Kidney capillary endothelial cell (primary cell): ENCODE data around the gene B4GALNT4.
"Not testable (repeated sequence)": the region's sequence is repeated elsewhere in the genome, so short reads cannot be mapped to it uniquely, and the experiment has no call there.

Experiments
- DNase-seq: peaks from one replicate; pipeline ENCODE4 v3.0.0-alpha.2; 2018; ENCODE audit warnings: low spot score

Gene B4GALNT4

DNA sequence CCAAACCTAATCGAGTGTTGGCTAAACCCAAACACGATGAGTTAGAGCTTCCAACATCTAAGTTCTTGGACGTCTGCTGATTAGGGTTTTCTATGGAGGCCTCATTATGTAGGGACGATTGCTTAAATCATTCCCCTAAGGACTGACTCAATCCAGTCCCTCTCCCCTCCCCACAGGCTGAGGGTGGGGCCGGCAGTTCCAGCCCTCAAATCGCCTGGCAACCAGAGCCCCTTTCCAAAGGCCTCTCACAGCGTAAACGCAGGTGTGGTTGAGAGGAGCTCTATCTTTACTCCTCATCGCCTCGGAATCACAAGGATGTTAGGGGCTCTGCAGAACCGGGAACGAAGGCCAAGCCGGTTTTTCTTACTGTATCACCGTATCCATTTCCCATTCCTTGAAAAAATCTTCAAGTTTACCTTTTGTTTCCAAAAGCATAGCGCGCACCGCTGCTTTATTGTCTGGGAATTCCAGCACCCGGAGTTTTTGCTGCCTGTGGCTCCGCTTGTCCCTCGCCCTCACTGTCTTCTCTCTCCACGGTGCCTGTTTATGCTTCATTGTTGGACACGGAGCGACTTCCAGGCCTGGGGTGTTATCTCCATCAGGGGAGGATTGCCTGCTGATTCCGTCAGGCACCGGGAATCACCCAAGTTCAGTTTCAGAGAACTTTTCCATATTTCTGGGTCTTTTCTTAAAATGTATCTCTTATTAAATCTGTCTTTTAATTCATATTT is 34.9 kb upstream of the B4GALNT4 start:
- DNase-seq: no peak

DNA sequence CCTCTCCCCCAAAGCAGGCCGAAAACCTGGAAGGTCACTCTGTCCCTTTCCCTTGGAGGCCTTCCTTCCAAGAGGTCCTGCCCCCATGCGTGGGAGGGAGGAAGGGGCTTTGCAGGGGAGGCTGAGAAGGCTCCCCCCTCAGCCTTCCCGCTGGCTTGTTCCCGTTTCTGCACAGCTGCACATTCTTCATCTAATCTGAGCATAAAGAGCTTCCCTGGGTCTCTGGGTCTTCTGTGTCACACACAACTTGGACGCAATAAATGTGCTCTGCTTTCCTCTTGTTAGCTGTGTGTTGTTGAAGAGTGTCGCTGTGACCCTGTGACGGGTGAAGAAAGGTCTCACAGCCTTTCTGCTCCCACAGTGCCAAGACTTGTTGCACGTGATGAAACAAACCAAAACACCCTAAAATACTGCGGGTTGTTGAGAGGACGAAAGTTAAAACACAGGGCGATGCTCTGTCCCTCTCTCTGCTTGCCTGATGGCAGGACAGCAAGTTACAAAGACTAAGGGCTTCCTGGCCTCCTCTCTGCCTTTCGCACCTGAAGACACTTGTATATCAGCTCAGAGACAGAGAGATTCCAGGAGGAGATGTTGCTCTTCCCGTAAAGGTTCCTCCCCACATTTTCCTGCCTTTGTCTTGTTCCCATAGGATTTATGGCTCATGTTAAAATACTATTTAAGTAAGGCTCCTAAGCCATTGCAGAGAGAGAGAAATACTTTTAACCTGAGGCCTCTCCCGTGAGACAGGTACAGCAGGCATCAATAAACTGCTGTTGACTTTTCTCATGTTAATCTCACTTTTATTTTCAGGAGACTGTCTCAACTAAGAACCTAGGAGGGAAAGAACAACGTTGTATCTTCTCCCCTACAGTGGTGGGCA is 33.3 kb upstream of the B4GALNT4 start:
- no peak for DNase-seq

DNA sequence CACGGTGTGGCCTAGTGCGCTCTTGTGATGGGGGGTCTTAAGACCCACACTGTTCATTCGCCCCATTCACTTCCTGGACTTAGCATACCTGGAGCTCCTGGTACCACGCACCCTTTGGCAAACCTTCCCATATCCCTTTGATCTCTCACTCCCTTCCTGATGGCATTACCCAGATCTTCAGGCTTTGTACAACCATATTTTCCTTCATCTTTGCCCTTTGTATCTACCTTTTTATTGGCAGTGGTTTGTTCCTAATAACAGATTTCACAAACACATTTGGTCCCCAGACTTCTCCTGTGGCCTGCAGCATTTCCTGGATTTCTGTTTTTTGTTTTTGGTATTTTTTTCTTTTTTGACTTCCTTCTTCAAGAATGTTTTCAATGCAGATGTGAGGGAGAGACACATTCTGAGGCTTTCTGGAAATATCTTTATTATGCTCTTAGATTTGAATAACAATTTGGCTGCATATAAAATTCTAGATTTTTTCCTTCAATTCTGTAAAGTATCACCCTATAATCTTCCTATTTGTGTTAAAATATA is 32.6 kb upstream of the B4GALNT4 start:
- DNase-seq: no peak

DNA sequence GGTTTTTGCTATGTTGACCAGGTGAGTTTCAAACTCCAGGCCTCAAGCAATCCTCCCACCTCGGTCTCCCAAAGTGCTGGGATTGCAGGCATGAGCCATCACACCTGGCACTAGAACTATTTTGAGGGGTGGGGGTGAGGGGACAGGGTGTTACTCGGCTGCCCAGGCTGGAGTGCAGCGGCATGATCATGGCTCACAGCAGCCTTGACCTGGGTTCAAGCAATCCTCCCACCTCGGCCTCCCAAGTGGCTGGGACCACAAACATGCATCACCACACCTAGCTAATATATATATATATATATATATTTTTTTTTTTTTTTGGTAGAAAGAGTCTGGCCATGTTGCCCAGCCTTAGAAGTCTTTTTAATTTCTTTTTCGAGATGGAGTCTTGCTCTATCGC is 31.6 kb upstream of the B4GALNT4 start:
- DNase-seq: no peak

DNA sequence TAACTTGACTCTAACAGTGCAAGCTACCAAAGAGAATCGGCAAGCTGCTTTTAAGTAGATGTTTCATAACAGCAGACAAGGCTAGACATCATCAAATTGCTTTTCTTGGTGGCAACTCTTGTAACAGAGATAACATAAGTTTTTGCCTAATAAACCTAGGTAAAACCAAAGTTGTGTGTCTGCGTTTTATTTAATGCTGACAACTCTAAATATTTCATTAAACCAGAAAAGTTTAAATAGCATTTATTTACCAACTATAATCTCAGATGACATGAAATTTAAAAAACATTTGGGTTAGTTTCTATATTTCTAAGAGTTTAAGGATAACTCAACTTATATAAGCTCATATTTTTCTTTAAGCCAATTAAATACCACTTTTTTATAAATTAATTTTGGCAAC is 29.3 kb upstream of the B4GALNT4 start:
- no peak for DNase-seq

DNA sequence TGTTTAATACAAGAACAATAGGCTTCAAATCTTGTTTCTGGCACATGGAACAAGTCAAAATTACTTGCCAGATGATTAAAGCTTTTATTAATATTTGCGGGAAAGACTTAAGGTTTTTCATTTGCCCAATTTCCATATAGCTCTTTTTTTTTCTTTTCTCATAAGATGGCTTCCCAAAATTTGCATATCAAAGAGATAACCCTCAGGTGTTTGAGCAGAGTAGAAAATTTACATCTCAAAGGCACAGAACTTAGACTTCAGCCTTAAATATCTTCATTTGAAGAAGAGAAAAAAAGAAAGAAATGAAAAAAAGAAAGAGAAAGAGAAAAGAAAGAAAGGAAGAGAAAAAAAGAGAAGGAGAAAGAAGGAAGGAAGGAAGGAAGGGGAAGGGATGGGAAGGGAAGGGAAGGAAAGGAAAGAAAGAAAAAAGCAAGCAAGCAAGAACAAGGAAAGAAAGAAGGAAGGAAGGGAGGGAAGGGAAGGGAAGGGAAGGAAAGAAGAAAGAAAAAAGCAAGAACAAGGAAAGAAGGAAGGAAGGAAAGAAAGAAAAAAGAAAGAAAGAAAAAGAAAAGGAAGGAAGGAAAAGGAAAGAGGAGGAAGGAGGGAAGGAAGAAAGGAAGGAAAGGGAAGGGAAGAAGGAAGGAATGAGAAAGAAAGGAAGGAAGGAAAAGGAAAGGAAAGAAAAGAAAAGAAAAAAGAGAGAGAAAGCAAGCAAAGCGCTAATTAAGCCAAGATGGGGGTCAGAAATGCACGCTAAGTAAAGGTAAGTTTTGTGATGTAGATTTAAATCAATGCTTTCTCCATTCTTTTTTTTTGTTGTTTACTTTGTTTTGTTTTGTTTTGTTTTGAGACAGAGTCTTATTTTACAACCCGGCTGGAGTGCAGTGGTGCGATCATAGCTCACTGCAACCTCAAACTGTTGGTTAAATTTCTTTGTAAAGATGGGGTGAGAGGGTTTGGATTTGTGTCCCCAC is 28.5 kb upstream of the B4GALNT4 start:
- DNase-seq: no peak

DNA sequence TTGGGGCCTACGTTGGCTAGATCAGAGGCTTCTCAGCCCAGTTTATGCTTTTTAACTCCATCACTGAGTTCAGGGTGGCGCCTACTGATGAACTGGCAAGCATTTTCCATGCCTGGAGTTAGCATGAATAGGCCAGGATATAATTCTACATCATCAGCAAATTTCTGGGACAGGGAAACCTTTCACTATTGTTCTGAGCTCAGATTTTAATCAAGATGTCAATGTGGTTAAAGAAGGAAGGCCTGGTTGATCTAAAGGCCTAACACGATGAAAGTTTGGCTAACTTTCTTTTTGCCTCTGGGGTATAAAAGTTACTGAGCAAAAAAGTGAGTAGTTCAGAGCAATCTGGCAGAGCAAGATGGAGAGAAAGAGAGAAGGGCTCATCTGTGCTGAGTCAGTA is 27.0 kb upstream of the B4GALNT4 start:
- DNase-seq: no peak

DNA sequence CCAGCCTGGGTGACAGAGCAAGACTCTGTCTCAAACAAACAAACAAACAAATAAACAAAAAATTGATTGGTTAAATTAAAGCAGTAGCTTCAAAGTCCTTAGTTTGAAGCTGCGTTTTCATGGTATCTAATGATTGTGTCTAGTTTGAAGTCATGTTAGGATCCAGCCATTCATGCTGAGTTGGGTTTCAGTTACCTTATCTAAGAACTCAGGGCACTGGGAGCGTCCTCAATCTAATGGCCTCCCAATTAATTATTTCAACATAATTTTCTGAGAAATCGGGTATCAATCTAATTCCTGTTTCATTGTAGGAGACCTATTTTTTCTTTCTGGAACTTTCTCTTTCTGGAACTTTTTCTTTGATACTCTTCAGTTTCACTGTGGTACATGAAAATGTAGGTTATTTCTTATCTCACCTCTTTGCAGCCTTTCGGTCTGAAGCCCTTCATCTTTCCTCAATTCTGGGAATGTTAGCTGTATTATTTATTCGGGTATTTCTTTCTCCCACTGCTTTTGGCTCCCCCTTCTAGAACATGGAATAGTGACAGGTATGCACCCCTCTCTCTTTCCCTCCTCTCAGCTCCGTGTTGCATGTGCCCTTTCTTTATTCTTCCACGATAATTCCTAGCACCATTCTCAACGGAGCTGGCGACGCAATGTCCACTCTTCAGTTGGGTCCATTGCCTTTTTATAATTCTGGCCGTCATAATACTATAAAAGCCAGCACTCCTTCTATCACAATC is 24.3 kb upstream of the B4GALNT4 start:
- DNase-seq: no peak

DNA sequence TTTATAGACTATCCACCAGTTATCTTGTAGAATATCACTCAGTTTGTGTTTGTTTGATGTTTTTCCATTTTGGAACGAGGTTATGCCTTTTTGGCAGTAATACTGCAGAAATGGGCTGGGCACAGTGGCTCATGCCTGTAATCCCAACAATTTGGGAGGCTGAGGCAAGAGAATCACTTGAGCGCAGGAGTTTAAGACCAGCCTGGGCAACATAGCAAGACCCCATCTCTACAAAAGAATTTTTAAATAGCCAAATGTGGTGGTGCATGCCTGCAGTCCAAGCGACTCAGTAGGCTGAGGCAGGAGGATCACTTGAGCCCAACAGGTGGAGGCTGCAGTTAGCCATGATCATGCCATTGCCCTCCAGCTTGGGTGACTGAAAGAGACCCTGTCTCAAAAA is 22.8 kb upstream of the B4GALNT4 start:
- DNase-seq: no peak

DNA sequence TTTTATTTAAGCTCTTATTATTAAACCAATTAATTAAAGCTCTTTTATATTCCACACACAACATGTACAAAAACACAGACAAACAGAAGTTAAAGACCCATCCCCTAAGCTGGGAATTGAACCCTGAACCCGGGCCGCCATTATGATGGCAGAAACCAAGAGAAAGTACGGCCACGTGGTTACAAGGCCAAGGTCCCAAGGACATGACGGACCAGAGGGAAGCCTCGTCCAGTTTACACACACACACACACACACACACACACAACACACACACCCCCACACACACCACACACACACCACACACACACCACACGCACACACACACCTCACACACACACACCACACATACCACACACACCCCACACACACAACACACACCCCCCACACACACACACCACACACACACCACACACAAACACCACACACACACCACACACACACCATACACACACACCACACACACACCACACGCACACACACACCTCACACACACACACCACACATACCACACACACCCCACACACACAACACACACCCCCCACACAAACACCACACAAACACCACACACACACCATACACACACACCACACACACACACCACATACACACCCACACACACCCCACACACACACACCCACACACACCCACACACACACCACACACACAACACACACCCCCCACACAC is 19.9 kb upstream of the B4GALNT4 start:
- DNase-seq: not testable (repeated sequence)

DNA sequence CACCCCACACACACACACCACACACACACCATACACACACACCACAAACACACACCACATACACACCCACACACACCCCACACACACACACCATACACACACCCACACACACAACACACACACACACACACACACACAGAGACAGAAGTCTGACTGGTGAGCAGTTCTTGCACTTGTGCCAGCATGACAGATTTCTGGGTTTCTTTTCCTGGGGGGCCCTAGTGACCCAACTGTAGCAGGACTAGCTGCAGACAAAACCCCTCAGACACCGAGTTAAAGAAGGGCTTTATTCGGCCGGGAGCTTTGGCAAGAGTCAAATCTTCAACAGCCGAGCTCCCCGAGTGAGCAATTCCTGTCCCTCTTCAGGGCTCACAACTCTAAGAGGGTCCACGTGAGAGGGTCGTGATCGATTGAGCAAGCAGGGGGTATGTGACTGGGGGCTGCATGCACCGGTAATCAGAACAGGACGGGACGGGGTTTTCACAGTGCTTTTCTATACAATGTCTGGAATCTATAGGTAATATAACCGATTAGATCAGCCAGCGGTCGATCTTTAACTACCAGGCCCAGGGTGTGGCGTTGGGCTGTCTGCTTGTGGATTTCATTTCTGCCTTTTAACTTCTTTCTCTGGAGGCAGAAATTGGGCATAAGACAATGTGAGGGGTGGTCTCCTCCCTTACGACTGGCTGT is 19.1 kb upstream of the B4GALNT4 start:
- DNase-seq: not testable (repeated sequence)

DNA sequence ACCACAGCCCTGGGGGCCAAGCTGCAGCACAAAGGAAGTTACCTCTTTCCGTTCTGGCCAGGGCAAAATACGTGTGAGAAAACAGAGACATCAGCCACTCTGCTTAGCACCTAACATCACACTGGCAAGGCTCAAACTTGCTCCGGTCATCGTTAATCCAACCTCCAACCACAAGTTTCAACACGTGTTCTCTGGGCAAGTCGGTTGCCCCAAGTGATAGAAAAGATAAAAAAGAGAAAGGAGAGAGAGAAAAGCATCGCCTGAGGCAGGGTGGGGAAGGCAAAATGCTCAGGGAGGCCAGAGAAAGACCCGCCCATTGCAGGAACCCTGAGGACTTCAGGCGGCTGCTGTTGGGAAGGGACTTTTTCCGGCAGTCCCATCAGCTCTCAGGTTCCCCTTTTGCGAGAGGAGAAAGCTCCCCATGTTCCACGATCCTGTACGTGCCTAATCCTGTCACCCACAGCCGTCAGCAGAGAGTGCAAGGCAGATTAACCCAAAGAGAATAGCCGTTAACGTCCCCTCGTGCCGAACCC is 18.5 kb upstream of the B4GALNT4 start:
- DNase-seq: no peak

DNA sequence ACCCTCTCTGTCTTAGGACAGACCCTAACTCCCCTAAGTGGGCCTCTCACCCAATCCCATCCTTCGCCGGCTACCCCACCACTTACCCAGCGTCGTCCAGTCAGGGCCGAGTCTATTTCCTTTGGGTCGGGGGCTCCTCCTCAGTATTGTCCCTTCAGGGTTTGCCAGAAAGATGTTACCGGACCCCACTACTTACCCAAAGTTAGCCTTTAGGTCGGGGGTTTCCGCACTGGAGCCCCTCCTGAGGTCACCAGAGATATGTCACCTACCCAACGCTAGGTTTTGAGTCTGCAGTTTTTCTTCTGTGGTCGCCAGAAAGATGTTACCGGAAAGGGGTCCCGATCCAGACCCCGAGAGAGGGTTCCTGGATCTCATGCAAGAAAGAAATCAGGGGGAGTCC is 17.9 kb upstream of the B4GALNT4 start:
- DNase-seq: no peak

DNA sequence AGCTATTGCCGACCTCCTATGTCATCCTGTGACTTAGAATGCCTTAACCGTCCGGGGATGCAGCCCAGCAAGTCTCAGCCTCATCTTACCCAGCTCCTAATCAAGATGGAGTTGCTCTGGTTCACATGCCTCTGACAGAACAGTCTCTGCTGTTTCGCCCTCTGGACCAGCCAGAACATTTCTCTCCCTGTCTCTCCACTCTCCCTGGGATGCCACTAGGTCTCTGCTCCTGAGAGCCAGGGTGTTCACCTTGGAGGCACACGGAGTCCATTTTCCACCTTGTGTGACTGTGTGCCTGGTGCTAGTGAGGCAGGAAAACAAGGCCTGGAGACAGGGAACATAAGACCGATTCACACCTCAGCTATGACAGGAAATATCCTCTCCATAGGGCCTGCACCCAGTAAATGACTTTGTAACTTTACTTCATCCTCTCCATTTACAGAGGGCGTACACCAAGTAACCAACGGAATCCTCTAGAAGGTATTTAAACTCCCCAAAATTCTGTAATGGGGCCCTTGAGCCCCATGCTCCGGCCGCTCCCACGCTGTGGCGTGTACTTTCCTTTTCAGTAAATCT is 16.8 kb upstream of the B4GALNT4 start:
- no peak for DNase-seq

DNA sequence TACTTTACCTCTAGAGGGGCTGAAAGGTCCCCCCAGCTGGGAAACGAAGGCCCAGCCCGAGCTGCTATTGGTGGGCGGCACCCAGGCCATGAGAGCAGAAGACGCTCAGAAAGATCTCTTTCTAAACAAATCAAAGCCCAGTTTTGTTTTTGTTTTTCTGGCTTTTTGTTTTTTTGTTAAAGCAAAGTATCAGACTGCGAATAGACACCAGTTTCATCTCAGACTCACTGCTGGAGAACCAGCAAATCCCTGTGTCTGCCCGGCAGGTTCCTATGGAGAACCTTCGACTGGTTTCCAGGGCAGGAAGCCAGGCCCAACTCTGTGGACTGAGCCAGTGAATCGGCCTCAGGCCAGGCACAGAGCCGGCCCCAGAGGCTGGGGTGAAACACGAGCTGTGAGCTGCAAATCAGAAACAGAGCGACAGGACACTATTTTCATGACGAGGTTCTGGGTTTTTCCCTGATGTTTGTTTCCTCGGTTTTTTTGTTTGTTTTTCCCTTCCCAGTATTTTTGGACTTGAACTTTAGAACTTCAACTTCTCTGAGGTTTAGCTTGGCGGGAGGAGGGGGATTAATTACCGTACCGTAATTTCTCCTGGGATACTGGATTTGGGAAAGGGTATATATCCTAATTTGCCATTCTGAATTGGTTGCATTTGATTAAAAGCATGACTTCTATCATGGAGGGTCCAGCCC is 16.0 kb upstream of the B4GALNT4 start:
- DNase-seq: no peak

DNA sequence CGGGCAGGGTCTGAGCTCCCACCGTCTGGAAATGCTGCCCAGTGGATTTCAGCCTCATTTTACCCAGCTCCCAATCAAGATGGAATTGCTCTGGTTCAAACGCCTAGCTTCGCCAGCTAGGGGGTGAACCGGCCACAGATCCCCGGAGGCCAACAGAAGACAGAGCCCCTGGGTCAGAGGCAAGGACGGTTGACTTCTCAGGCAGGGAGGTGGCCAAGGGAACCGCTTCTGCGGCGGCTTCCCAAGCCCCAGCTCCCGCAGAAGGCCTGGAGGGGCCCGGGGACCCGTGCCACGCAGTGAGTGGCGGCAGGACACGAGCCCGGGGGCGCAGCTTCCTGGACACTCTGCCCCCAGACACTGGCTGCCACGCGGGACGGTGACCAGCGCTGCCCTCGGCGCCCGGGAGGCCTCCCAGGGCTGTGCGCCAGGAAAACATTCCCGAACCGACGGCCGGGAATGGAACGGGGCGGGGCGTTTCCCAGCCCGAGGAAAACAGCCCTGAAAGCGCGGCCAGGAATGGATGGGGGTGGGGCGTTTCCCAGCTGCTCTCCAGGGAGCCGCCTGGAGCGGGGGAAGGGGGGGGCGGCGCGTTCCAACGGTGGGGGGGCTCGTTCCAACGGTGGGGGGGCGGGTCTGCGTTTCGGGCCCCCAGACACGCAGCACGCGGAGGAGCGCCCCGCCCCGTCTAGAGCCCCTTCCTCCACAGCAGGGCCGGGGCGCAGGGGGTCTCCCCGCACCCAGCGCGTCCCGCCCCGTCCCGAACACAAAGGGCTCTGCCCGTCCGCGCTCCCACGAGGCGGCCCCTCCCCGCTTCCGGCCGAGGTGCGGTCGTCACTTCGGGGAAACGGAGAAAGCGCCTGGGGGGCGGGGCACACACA is 13.5 kb upstream of the B4GALNT4 start:
- peak; percentile 72 for DNase-seq

DNA sequence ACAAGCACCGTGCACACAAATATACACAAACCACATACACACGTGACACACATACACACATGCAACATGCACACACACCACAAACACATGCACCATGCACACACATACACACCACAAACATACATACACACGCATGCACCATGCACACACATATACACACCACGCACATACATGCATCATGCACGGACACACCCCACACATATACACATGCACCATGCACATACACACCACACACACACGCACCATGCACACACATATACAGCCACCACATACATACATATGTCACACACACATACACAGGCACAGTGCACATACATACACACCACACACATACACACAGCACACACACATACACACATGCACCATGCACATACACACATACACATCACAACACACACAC is 12.7 kb upstream of the B4GALNT4 start:
- no peak for DNase-seq

DNA sequence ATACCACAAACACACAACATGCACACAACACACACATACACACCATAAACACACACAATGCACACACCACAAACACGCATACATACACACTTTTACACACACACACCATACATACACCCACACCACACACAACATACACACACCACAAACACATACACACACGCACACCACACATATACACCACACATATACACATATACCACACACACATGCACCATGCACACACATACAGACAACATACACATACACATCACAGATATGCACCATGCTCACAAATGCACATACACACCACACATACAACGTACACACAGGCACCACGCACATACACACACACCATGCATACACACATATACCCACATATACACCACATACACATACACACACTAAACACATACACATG is 11.7 kb upstream of the B4GALNT4 start:
- DNase-seq: no peak
